Measurements from ENCODE around the gene EPHB1. TPM values are rescaled to one million over a fixed set of nuclear protein-coding genes. Genes with fewer than 3 reads are reported as not detected.

EPHB1 gene
- total RNA-seq, 1 experiment from 2014 or later, result 7.0 TPM

DNA sequence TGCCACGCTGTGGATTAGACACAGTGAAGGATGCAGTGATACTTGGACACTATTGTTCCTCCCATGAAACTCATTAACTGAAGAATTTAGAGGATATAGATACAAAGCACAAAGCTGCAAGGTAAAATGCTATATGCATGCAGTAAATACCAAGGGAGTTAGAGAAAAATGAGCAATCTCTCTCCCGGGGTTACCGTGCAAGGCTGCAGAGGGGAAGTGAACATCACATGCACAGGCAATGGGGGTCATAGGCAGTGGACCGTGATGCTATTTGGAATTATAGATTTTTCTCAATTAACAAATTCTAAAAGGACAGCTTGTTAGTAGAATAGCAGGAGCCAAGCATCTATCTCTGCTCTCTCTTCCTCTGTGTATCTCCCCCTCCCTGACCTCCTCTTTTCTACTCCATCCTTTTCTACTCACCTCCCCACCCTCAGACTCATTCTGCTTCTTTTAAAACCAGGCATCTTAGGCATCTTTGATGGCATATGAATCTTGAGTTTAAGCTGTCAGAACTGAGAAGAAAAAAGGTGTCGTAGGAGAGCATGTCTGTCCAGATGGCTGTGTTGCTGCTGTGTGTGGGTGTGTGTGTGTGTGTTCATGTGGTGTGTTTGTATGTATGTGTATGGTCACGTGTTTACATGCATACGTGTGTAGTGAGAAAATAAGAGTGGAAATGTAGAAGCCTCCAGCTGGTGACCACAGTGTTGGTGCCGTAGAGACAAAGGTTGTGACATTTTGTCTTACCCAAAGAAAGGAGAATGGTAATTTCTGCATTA is 339.0 kb downstream of the EPHB1 start:
- Mint-ChIP-seq H3K36me3 (no peaks in the 10 kb centered on the region), H3K27ac (no peak overlapping the region), H3K9me3 (no peaks in the 10 kb centered on the region), H3K4me3 (no peak overlapping the region), H3K27me3 (ENCODE audit: low read depth) (no peaks in the 10 kb centered on the region), H3K4me1 (no peaks in the 10 kb centered on the region)
- CTCF ChIA-PET, result no interaction called here
- ATAC-seq (no peak), DNase-seq (ENCODE audit: low spot score) (no peak)
- no peak for TF ChIP-seq ATF1 (CRISPR knock-in tag; IDR thresholded peaks at IDR 0.05)
- no peak for TF ChIP-seq ELF4 (CRISPR knock-in tag; IDR thresholded peaks at IDR 0.05; ENCODE audit: low read depth)
- TF ChIP-seq USF2 (CRISPR knock-in tag; IDR thresholded peaks at IDR 0.05), result no peak
- no peak for TF ChIP-seq HMGXB4 (CRISPR knock-in tag; IDR thresholded peaks at IDR 0.05)
- POLR2A ChIA-PET, result no interaction called here

- H3K9me3 Mint-ChIP-seq, result no peaks in the 10 kb centered on the region
- CTCF ChIA-PET, result no interaction called here
- POLR2A ChIA-PET, result no interaction called here
- DNase-seq (ENCODE audit: low spot score) (no peak), ATAC-seq (no peak)
- H3K4me3 Mint-ChIP-seq, result no peak overlapping the region
- TF ChIP-seq, protein P1, sequence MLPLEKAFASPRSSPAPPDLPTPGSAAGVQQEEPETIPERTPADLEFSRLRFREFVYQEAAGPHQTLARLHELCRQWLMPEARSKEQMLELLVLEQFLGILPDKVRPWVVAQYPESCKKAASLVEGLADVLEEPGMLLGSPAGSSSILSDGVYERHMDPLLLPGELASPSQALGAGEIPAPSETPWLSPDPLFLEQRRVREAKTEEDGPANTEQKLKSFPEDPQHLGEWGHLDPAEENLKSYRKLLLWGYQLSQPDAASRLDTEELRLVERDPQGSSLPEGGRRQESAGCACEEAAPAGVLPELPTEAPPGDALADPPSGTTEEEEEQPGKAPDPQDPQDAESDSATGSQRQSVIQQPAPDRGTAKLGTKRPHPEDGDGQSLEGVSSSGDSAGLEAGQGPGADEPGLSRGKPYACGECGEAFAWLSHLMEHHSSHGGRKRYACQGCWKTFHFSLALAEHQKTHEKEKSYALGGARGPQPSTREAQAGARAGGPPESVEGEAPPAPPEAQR (CRISPR knock-in tag; IDR thresholded peaks at IDR 0.05), result no peak
- no peaks in the 10 kb centered on the region for H3K36me3 Mint-ChIP-seq
- H3K27me3 Mint-ChIP-seq (ENCODE audit: low read depth), result no peaks in the 10 kb centered on the region
- no peaks in the 10 kb centered on the region for H3K4me1 Mint-ChIP-seq
- no peak overlapping the region for H3K27ac Mint-ChIP-seq
Measured at GRCh38 chr3:135134684-135135075, 339.6 kb downstream of the EPHB1 start.

DNA sequence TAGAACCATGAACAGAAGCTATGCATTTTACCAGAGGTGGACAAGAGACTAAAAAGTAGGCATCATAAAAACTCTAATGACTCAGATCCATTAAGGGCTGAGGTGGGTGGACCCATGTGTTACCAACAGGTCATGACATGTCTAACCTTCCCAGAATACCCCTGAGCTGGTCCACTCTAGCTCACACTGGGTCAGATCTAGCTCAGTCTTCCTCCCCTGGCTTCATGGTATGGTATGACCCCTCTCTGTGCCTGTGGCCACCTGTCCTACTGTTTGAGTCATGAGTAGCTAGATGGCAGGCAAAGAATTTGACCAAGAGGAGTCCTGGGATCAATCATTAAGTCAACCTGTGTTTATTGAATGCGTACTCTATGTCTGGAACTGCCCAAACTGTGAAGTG is 340.4 kb downstream of the EPHB1 start:
- no peaks in the 10 kb centered on the region for H3K9me3 Mint-ChIP-seq
- H3K4me3 Mint-ChIP-seq, result no peak overlapping the region
- H3K36me3 Mint-ChIP-seq, result no peaks in the 10 kb centered on the region
- no peaks in the 10 kb centered on the region for H3K27me3 Mint-ChIP-seq (ENCODE audit: low read depth)
- DNase-seq (ENCODE audit: low spot score), result no peak
- CTCF ChIA-PET, result no interaction called here
- no peak overlapping the region for H3K27ac Mint-ChIP-seq
- no peak for ATAC-seq
- no peaks in the 10 kb centered on the region for H3K4me1 Mint-ChIP-seq
- POLR2A ChIA-PET, result no interaction called here
- no peak for TF ChIP-seq ZBTB21 (CRISPR knock-in tag; IDR thresholded peaks at IDR 0.05; ENCODE audit: borderline replicate concordance)
- no peak for TF ChIP-seq AFF4 (CRISPR knock-in tag; IDR thresholded peaks at IDR 0.05; ENCODE audit: borderline replicate concordance)
- TF ChIP-seq ATF2 (CRISPR knock-in tag; IDR thresholded peaks at IDR 0.05; ENCODE audit: borderline replicate concordance, low read depth), result no peak
- TF ChIP-seq, protein P2, sequence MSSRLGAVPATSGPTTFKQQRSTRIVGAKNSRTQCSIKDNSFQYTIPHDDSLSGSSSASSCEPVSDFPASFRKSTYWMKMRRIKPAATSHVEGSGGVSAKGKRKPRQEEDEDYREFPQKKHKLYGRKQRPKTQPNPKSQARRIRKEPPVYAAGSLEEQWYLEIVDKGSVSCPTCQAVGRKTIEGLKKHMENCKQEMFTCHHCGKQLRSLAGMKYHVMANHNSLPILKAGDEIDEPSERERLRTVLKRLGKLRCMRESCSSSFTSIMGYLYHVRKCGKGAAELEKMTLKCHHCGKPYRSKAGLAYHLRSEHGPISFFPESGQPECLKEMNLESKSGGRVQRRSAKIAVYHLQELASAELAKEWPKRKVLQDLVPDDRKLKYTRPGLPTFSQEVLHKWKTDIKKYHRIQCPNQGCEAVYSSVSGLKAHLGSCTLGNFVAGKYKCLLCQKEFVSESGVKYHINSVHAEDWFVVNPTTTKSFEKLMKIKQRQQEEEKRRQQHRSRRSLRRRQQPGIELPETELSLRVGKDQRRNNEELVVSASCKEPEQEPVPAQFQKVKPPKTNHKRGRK (CRISPR knock-in tag; IDR thresholded peaks at IDR 0.05; ENCODE audit: borderline replicate concordance), result no peak
- TF ChIP-seq, protein P3, sequence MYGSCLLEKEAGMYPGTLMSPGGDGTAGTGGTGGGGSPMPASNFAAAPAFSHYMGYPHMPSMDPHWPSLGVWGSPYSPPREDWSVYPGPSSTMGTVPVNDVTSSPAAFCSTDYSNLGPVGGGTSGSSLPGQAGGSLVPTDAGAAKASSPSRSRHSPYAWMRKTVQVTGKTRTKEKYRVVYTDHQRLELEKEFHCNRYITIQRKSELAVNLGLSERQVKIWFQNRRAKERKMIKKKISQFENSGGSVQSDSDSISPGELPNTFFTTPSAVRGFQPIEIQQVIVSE (CRISPR knock-in tag; IDR thresholded peaks at IDR 0.05; ENCODE audit: borderline replicate concordance), result no peak
- TF ChIP-seq NFYB (CRISPR knock-in tag; conservative IDR thresholded peaks at IDR 0.05; ENCODE audit: low read depth), result no peak
- TF ChIP-seq ATF1 (CRISPR knock-in tag; IDR thresholded peaks at IDR 0.05), result no peak
- no peak for TF ChIP-seq NFATC4 (CRISPR knock-in tag; IDR thresholded peaks at IDR 0.05)
- TF ChIP-seq, protein P4, sequence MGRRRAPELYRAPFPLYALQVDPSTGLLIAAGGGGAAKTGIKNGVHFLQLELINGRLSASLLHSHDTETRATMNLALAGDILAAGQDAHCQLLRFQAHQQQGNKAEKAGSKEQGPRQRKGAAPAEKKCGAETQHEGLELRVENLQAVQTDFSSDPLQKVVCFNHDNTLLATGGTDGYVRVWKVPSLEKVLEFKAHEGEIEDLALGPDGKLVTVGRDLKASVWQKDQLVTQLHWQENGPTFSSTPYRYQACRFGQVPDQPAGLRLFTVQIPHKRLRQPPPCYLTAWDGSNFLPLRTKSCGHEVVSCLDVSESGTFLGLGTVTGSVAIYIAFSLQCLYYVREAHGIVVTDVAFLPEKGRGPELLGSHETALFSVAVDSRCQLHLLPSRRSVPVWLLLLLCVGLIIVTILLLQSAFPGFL (CRISPR knock-in tag; IDR thresholded peaks at IDR 0.05; ENCODE audit: borderline replicate concordance), result no peak
- no peak for TF ChIP-seq MLX (CRISPR knock-in tag; IDR thresholded peaks at IDR 0.05)
